T-helper 9 cell (primary cell): ENCODE data around the gene AKAP17A.

ENCODE experiments used
- DNase-seq: peaks from one replicate; pipeline ENCODE4 v3.0.0-alpha.2; 2020

The AKAP17A gene

DNA sequence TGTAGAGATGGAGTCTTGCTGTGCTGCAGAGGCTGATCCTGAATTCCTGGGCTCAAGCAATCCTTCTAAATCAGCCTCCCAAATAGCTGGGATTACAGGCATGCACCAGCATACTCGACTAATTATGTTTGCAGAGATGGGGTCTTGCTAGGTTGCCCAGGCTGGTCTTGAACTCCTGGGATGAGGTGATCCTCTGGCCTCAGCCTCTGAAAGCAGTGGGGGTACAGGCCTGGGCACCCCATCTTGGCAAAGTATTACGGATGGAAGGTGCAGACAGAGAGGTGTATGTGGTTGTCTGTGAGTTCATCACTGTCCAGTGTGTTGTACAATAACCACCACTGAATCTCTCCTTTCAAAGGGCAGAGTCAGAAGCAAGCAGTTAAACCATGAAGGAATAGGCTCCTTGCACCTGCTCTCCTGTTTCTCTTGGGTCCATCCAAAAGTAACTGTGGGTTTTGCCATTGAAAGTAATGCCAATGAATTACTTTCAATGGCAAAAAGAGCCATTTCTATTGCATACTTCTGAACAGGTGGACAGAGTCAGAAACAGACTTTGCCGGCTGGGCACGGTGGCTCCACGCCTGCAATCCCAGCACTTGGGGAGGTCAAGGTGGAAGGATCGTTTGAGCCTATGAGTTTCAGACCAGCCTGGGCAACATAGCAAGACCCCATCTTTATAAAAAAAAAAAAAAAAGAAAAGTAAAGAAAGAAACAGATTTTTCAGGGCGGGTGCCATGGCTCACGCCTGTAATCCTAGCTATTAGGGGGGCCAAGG lies 7.0 kb upstream of the AKAP17A start:
- no peak for DNase-seq

DNA sequence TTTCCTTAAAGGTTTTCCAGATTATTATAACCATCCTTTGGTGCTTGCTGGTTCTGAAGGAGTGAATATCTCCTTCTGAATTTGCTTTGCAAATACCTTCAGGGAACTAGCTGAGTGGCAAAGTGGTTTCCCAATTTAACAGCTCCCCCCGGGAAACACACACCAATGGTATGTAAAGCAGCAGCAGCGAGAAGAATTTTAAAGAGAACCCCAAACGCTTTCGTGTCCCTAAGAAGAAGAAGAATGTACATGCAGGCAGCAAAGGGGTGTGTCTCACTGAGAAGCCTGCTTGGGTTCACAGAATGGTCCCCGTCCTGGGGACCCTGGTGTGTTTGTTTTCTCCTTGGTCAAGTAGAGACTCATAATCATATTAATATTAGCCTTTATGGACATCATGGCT lies 4.2 kb upstream of the AKAP17A start:
- DNase-seq, result no peak

DNA sequence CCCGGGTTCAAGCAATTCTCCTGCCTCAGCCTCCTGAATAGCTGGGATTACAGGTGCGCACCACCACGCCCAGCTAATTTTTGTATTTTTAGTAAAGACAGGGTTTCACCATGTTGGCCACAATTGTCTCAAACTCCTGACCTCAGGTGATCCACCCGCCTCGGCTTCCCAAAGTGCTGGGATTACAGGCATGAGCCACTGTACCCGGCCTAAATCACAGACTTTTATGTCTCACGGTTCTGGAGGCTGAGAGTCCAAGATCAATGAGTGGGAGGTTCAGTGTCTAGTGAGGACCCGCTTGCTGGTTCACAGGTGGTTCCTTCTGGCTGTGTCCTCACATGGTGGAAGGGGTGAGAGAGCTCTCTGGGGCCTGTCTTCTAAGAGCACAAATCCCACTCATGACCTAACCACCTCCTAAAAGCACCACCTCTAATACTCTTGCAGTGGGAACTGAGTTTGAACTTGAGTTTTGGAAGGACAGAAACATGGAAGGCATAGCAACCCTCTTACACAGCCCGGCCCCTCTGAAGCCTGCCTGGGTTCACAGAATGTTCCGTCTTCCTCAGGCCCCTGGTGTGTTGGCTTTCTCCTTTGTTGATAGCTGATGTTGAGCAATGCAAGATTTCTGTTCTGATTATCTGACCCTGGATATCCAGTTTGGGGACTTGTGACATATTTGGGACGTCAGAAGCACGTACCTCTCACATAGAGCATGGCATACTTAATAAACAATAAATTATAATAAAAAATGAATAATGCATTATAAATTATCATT lies 1.9 kb upstream of the AKAP17A start:
- DNase-seq, result no peak

DNA sequence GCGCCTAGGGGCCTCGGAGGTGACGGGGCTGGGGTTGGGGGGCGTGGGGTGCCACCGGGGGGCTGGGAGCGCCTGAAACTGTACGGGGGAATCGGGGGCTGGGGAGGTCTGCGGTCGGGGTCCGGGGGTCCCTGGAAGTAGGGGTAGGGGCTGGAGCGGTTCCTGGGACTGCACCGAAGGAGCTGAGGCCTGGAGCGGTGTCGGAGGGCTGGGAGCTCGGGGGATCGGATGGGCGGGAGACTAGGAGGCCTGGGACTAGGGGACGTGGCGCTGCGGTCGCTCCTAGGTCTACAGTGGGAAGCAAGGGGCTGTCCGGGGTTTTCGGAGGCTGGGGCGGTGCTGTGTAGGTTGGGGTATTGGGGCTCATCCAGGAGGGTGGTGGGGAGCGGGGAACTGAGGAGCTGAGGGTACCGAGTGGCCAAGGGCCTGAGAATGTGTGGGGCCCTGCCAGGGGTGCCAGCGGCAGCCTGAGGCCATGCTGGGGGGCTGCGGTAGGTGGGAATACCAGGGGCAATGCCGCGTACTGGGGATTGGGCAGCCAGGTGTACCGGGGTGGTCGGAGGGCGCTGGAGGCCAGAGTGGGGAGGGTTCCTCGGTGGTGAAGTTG lies 562 bp downstream of the AKAP17A start:
- DNase-seq, result no peak

DNA sequence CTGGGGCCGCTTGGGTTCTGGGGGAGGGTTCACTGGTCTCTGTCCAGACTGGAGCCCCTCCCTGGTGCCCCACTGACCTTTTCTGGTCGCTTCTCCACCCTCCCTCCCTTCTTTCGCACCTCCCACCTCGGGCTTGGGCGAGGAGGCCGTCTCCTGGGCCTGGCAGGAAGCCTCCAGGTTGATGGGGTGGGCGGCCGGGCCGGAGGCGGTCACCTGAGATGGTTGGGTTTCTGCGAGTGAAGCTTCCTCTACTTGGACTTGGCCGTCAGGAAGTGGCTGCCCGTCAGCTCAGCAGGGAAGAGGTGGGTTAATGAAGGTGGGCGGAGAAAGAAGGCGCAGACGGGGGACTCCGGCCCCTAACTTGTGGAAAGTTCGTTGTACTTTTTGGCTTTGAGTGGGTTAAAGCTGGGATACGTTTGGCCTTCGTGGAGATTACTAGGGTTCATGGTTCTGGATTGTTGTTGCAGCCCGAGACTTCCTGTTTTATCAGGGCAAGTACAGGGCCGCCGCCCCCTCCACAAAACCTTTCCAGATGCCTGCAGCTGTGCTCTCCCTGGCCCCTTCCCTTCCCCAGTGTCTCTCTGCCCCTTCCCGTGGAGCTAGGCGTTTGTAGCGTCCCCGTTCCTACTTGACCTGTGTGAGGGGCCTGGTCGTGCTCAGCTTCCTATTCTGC lies 1.2 kb downstream of the AKAP17A start:
- no peak for DNase-seq

DNA sequence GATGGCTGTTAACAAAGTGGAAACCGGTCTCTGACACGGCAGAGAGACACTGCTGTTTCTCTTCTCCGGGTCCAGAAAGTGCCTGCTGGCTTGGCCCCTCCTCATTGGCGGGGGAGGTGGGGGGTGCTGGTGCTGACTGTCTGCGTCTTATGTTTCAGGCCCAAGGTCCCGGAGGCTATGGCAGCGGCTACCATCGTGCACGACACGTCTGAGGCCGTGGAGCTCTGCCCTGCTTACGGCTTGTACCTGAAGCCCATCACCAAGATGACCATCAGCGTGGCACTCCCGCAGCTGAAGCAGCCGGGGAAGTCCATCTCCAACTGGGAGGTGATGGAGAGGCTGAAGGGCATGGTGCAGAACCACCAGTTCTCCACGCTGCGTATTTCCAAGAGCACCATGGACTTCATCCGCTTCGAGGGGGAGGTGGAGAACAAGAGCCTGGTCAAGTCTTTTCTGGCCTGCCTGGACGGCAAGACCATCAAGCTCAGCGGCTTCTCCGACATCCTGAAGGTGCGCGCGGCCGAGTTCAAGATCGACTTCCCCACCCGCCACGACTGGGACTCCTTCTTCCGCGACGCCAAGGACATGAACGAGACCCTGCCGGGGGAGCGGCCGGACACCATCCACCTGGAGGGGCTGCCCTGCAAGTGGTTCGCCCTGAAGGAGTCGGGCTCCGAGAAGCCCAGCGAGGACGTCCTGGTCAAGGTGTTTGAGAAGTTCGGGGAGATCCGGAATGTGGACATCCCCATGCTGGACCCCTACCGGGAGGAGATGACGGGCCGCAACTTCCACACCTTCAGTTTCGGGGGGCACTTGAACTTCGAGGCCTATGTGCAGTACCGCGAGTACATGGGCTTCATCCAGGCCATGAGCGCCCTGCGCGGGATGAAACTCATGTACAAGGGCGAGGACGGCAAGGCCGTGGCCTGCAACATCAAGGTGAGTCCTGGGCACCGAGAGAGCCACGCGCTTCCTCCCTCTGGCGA lies 2.2 kb downstream of the AKAP17A start:
- no peak for DNase-seq

DNA sequence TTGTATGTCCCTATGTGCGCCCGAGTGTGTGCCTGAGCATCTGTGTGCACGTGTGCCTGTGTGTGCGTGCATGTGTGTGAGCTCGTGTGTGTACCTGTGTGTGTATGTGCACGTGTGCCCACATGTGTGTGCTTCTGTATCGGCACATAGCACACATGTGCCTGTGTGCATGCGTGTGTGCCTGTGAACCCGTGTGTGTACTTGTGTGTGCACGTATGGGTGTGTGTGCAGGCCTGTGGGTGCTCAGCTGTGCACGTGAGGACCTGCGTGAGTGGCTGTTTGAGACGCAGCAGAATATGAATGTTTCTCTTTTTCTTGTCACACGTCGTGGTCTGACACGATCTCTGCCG lies 4.3 kb downstream of the AKAP17A start:
- DNase-seq, result no peak

DNA sequence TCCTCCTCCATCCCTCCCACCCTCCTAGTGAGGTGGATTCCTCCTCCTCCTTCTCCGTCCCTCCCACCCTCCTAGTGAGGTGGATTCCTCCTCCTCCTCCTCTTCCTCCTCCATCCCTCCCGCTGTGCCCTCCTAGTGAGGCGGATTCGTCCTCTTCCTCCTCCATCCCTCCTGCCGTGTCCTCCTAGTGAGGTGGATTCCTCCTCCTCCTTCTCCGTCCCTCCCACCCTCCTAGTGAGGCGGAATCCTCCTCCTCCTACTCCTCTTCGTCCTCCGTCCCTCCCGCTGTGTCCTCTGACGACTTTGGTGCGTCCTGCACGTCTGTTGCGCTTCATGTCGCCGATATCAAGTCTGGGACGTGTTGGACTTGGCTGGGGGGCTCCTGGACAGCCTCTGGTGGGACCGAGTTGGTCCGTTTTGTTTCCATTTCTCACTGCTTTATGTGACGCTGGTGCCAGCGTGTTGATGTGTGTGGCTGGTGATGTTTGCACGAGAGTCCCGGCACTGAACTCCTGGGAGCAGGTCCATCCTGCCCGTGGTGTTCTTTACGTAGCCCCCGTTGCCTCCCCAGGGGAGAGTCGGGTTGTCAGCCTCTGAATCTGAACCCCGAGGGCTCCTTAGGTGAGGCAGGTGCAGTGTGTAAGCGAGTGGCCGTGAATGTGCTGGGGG lies 5.4 kb downstream of the AKAP17A start:
- no peak for DNase-seq

DNA sequence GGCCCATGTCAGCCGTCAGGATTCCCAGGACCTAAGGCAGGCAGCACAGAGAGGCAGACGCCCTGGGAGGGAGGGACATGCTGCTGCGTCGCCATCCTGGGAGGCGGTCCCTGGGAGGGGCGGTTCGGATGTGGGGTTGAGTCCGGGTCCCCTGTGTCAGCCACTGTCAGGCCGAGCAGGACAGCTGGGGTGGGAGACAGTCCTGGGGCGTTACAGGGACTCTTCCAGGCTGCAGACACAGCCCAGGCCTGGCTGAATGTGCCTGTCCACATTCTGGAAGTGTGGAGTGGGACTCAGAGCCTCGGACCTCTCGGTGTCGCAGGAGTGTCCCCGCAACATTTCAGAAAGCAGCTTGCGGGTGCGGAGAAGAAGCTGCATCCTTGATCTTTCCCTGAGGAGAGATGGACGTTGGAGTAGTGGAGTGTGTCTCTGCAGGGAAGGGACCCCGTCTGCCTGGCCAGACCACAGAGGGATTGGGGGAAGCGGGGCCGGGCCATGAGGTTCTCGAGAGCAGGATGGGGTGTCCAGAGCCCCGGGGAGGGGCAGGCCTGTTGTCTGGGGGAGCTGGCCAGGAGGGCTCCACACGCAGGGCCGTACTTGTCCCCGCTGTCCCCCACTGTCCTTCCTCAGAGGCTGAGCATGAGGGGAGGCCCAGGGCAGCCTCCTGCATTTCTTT lies 6.1 kb downstream of the AKAP17A start:
- DNase-seq, result no peak

DNA sequence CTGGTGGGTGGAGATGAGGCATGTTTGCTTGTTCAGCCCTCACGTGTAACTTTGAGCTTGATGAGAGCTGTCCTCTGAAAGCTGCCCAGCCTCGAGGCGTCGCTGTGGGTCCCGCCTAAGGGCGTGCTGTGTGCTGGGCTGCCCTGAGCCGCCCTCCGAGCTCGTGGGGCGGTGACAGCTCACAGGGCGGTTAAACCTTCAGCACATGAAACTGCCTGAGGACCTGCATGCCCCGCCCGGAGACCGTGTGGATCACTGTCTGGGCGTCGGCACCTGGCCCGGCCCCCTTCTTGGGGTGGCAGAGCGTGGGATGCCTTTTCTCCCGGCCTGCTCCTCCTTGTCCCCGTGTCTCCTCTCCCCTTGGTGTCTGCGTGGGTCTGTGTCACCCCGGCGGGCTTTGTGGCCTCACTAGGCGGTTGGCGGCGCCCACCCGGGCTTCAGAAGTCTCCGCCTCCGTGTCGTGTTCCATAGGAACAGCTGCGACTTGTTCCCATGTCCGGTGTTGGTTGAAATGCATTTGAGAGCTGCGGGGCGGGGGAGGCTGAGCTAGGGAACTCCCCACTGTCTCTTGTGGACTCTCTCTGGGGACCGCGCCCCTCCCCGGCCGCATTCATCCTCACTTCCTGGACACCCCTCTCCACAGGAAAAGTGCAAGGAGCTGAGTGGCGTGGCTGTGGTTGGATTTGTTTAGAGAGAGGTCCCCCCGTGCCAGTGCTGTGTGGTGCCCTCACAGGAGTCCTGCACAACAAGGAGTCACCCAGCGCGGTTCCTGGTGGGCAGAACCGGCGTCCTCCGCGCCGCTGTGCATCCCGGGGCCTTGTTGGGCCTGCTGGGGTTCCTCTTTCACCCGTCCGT lies 6.8 kb downstream of the AKAP17A start:
- DNase-seq, result no peak

DNA sequence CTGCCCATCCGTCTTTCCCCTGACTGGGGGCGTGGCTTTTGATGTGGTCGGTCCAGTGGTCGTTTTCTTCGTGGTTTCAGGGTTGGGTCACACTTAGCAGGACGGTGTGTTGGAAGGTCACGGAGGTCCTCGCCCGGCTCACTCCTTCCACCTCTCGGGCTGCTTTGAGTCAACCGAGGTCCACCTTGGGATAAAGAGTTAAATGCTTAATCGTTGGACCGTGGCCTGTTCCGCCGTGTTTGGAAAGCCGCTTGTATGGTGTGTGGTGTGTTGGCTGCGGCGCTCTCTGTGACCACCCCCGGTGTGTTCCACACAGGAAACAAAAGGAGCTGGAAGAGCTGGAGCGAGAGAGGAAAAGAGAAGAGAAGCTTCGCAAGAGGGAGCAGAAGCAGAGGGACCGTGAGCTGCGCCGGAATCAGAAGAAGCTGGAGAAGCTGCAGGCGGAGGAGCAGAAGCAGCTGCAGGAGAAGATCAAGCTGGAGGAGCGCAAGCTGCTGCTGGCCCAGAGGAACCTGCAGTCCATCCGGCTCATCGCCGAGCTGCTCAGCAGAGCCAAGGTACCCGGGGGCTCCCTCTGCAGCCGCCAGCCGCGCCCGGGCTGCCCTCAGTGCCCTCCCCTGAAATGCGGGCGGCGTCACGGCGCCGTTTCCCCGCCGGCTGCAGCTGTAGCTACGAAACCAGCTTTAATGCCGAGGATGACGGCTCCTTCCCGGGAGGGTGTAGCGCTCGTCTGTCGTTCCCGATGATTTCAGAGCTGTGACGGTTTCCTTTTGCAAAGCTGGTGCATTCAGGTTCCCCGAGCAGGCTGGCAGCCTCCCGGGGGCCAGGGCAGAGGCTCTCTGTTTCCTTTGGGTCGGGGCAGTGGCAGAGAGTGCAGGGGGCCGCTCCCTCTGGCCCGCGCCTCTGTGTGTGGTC lies 7.7 kb downstream of the AKAP17A start:
- DNase-seq, result no peak

DNA sequence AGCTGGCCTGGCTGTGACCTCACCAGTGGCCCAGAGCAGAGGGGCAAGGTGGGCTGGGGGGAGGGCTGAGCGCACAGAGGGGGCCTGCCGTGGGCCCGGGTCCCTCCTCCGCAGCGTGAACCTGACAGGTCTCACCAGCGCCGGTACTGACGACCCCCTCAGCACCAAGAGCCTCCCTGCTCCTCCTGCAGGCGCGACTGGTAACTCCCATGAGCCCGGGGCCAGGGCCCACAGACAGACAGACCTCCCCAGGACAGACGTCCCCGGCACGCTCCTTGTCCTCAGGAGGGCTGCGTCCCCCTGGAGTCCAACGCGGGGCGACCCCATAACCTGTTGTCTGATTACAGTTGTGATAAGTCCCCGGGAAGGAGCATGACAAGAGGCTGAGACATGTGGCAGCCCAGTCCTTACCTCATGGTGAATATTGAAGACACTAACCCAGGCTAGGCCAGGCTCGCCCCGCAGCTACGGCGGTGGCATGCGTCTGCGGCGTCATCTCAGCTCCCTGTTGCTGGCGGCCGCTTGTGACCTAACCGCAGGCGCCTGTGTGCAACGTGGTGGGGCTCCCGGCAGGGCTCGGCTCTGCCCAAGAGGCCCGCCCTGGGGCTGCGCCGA lies 8.5 kb downstream of the AKAP17A start:
- no peak for DNase-seq

DNA sequence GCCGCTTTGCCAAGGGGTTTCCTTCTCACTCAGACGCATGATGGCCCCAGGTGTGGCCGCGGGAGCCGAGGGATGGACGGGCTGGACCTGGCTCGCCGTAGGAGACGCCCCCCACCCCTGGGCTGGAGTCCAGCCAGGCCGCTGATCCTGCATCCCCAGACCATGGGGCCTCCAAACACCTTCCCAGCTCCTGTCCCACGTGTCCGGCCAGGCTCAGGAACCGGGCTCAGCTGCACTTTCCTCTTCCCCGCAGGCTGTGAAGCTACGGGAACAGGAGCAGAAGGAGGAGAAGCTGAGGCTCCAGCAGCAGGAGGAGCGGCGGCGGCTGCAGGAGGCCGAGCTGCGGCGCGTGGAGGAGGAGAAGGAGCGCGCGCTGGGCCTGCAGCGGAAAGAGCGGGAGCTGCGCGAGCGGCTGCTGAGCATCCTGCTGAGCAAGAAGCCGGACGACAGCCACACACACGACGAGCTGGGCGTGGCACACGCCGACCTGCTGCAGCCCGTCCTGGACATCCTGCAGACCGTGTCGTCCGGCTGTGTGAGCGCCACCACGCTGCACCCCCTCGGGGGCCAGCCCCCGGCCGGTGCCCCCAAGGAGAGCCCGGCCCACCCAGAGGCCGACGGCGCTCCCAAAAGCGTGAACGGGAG lies 9.1 kb downstream of the AKAP17A start:
- no peak for DNase-seq

DNA sequence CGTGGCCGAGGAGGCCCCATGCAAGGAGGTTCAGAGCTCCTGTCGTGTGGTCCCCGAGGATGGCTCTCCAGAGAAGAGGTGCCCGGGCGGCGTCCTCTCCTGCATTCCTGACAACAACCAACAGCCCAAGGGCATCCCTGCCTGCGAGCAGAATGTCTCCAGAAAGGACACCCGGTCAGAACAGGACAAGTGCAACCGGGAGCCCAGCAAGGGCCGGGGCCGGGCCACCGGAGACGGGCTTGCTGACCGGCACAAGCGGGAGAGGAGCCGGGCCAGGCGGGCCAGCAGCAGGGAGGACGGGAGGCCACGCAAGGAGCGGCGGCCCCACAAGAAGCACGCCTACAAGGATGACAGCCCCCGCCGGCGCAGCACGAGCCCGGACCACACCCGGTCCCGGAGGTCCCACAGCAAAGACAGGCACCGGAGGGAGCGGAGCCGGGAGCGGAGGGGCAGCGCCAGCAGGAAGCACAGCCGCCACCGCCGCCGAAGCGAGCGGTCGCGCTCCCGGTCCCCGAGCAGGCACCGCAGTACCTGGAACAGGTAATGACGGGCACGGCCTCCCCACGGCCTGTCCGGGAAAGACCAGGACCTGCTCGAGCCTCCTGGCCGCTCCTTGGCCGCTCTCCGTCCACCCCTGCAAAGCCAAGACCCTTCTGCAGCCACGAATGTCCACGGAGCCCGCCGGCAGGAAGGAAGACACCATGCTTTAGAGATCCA lies 9.8 kb downstream of the AKAP17A start:
- no peak for DNase-seq

DNA sequence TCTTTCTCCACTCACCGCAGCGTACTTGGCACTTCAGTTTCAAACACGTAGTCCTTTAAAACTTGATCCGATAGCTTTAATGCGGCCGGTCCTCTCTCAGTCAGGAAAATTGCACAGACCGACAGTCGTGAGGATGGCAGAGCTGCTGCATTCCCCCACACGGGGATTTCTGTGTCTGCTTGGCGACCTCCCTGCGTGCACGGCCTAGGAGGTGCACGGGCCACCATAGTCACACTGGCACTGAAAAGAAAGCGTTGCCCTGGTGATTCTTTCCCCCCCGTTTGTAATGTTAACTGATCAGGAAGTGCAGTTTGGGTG lies 10.3 kb downstream of the AKAP17A start:
- no peak for DNase-seq

DNA sequence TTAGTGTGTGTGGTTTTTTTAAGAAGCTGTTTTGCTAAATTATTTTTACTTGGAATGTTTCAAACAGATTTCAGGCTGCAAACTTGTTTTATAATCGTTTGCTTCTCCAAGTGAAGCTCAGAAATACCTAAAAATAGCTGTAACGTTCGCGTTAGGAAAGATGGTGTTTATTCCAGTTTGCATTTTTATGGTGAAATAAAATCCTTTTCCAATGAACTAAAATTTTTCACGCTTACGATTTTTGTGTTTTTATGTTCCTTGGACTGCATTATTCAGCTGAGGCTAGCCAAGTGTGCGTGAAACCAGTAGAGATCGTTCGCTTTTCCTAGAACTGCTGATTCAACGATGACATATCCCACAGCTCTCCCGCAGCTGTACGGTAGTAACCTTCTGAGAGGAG lies 10.9 kb downstream of the AKAP17A start:
- no peak for DNase-seq

DNA sequence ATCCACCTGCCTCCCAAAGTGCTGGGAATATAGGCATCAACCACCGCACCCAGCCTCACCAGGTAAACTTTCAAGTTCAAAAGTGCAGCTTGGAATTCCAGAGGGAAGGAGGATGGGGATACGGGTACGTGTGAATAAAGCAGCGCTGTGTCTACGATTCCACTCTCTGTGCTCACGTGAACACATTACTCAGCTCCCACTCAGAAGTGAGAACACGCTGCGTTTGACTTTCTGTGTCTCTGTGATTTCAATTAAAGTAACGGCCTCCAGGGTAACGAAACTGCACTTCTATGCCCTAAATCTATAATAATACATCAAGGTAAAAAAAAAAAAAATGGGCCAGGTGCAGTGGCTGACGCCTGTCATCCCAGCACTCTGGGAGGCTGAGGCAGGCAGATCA lies 15.1 kb downstream of the AKAP17A start:
- no peak for DNase-seq
